Measurements from ENCODE around the gene APBA2.

DNA sequence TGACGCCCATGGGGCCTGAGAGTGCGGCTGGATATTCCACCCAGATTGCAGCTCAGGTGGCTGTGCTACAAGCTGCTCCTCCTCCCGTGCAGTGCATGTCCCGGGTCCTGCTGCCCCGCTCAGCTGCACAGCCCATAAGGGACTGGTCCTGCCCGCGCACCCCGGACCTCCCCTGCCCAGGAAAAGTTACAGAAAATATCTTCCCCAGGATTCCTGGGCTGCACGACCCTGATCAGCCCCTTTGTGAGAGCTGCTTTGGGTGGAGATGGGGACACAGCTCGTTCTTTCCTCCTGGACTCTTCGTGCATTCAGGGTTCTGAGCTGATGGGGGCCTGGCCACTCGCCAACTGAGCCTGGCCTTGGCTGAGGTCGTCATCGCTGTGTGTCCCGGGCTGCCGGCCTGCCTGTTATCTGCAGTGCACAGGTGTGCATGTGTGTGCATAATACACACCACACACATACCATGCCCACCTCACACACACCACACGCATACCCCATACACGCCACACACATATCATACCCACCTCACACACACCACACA, 28.8 kb downstream of the APBA2 start:
- TF ChIP-seq, protein P1, sequence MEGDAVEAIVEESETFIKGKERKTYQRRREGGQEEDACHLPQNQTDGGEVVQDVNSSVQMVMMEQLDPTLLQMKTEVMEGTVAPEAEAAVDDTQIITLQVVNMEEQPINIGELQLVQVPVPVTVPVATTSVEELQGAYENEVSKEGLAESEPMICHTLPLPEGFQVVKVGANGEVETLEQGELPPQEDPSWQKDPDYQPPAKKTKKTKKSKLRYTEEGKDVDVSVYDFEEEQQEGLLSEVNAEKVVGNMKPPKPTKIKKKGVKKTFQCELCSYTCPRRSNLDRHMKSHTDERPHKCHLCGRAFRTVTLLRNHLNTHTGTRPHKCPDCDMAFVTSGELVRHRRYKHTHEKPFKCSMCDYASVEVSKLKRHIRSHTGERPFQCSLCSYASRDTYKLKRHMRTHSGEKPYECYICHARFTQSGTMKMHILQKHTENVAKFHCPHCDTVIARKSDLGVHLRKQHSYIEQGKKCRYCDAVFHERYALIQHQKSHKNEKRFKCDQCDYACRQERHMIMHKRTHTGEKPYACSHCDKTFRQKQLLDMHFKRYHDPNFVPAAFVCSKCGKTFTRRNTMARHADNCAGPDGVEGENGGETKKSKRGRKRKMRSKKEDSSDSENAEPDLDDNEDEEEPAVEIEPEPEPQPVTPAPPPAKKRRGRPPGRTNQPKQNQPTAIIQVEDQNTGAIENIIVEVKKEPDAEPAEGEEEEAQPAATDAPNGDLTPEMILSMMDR (IDR thresholded peaks at IDR 0.05) = no peak
- TF ChIP-seq POLR2A (IDR thresholded peaks at IDR 0.05) = no peak
- no peak for TF ChIP-seq POLR2AphosphoS5 (IDR thresholded peaks at IDR 0.05)

Data from transverse colon (tissue), 4 donors.